Osteoblast (primary cell): ENCODE measurements around the gene RASGRP2. TPM values are rescaled to one million over a fixed set of nuclear protein-coding genes. Genes with fewer than 3 reads are reported as not detected.

Source experiments
- DNase-seq: peaks from one replicate; pipeline ENCODE4 v3.0.0; 2011; ENCODE audit warnings: low spot score, mixed read lengths; ENCODE audit not compliant: insufficient read length; ENCODE audit errors: missing footprints
- H2AFZ ChIP-seq: 2 replicates; pipeline ENCODE4 v1.6.0; 2011; ENCODE audit warnings: mild to moderate bottlenecking, low read length
- H3K27ac ChIP-seq: 2 replicates; pipeline ENCODE4 v1.5.1; 2011; ENCODE audit warnings: mild to moderate bottlenecking, low read depth, low read length, moderate library complexity
- H3K27me3 ChIP-seq: 2 replicates; pipeline ENCODE4 v1.6.0; 2012; ENCODE audit warnings: mild to moderate bottlenecking, control low read depth, inconsistent platforms, low read length, moderate library complexity; ENCODE audit not compliant: insufficient read depth
- H3K36me3 ChIP-seq: 2 replicates; pipeline ENCODE4 v1.5.1; 2011; ENCODE audit warnings: mild to moderate bottlenecking, low read length, control low read depth, moderate library complexity; ENCODE audit not compliant: insufficient read depth
- H3K4me1 ChIP-seq: 2 replicates; pipeline ENCODE4 v1.5.1; 2011; ENCODE audit warnings: mild to moderate bottlenecking, low read length, control low read depth, moderate library complexity; ENCODE audit not compliant: insufficient read depth
- H3K4me2 ChIP-seq: 2 replicates; pipeline ENCODE4 v1.6.0; 2011; ENCODE audit warnings: mild to moderate bottlenecking, low read length; ENCODE audit not compliant: insufficient read depth
- H3K4me3 ChIP-seq: fragments of 200-600 bp; sonication (generic); 3 replicates; pipeline ENCODE4 v1.5.1; 2012; ENCODE audit warnings: mild to moderate bottlenecking, low read length, inconsistent platforms; ENCODE audit not compliant: insufficient read depth
- H3K79me2 ChIP-seq: 2 replicates; pipeline ENCODE4 v1.6.0; 2012; ENCODE audit warnings: mild to moderate bottlenecking, low read length, control low read depth, inconsistent platforms; ENCODE audit not compliant: insufficient read depth
- H3K9me3 ChIP-seq: 2 replicates; pipeline ENCODE4 v1.5.1; 2011; ENCODE audit warnings: low read depth, low read length, control low read depth
- H4K20me1 ChIP-seq: 2 replicates; pipeline ENCODE4 v1.6.0; 2012; ENCODE audit warnings: mild to moderate bottlenecking, low read length, control low read depth; ENCODE audit not compliant: insufficient read depth
- total RNA-seq: library from RNA; depleted of rRNA; stranded (reverse); fragments of >200 nt; gene quantifications from 2 replicates; pipeline ENCODE4 v1.2.3, GENCODE V29; 2012
- TF ChIP-seq, protein P1 (sequence below): IDR thresholded peaks from 2 replicates; pipeline ENCODE4 v1.5.1; 2011; ENCODE audit warnings: mild to moderate bottlenecking, low read depth, low read length, moderate library complexity; ENCODE audit errors: extremely low read depth

Gene RASGRP2
- total RNA-seq, 1 donor: not detected

DNA sequence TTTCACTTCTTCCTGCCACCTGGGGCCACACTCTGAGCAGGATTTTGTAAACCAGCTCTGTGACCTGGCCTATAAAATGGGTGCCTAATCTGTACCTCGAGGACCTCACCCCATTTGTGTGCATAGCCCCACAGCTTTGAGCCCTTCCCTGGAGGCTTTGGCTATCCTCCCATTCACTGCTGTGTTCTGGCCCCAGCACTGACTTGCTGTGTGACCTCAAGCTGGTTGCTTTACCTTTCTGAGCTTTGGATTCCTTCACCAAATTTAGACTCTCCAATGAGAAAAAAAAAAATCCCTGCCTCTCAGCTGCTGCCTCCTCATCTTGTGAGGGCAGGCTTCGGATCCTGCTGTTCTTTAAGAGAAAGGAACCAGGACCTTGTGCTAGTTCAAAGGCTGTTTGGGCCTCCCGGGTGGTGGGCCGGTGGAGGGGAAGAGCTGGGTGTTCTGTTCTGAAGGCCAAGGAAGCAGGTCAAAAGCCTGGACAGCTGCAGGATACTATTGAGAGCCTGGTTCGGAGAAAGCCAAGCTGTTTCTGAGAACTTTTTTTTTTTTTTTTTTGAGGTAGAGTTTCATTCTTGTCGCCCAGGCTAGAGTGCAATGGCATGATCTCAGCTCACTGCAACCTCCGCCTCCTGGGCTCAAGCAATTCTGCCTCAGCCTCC, 16.9 kb upstream of the RASGRP2 start:
- Histone ChIP-seq H3K27ac (no peak overlapping the region), H3K27me3 (no peaks in the 10 kb centered on the region), H3K4me1 (peaks cover 23% of the 10 kb centered on the region), H3K4me3 (no peak overlapping the region), H3K9me3 (no peaks in the 10 kb centered on the region), H3K36me3 (peaks cover 31% of the 10 kb centered on the region), H3K4me2 (no peak overlapping the region), H2AFZ (no peak overlapping the region), H4K20me1 (peaks cover 29% of the 10 kb centered on the region), H3K79me2 (peaks cover 5% of the 10 kb centered on the region)
- TF ChIP-seq, protein P1, sequence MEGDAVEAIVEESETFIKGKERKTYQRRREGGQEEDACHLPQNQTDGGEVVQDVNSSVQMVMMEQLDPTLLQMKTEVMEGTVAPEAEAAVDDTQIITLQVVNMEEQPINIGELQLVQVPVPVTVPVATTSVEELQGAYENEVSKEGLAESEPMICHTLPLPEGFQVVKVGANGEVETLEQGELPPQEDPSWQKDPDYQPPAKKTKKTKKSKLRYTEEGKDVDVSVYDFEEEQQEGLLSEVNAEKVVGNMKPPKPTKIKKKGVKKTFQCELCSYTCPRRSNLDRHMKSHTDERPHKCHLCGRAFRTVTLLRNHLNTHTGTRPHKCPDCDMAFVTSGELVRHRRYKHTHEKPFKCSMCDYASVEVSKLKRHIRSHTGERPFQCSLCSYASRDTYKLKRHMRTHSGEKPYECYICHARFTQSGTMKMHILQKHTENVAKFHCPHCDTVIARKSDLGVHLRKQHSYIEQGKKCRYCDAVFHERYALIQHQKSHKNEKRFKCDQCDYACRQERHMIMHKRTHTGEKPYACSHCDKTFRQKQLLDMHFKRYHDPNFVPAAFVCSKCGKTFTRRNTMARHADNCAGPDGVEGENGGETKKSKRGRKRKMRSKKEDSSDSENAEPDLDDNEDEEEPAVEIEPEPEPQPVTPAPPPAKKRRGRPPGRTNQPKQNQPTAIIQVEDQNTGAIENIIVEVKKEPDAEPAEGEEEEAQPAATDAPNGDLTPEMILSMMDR: no peak
- DNase-seq: peak; percentile 73

DNA sequence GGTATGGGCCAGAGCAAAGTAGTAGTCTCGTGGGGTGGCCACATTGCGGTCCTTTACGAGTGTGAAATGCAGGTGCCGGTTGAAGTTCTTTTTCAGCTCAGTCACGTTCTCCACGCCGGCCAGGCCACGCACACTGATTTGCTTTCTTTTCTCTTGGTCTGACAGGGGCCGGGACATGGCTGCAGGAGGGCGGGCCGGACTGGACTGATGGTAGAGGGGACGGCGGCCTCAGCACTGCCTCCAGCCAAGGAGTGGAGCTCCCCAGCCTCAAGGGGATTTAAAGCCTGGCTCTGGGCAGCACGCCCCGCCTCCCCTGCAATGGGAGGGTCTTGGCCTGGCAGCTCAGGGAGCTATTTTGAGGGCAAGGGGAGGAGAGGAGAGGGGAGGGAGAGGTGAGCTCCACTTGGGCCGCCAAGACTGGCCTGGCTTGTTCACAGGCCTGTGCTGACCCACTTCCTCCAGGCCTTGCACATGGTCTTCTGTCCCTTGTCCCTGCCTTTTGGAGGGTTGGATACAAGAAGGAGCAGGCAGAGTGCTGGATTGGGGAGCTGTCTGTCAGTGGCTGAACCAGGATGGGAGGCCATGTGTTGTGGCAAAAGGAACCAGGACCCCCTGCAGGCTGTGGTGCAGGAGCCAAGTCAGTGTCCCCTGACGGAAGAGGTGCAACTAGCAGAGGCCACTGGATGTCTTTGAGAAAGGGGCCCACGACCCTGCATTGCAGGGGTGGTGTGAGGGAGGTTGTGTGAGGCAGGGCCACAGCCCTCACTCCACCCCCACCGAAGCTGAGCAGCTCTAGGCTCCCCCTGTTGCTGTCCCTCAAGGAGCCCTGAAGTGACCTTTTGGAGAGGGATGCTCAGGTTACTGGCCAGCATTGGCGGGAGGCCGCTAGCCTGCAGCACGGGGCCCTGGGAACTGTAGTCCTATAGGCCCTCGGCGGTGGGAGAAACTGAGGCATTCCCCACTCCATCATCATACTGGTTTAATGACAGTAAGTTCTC, 16.1 kb upstream of the RASGRP2 start, which contains the start of gene PYGM:
Gene PYGM (minus strand): TSS at position 253 of the 998 bp plus-strand sequence. CDS start 76 bp downstream, at position 177.
- H3K79me2 ChIP-seq: peaks cover 3% of the 10 kb centered on the region
- DNase-seq: peak; percentile 94
- H2AFZ ChIP-seq: peak within 1 kb of the TSS; percentile 29
- H3K4me2 ChIP-seq: peak within 1 kb of the TSS; percentile 44
- no peak within 1 kb of the TSS for H3K4me3 ChIP-seq
- peaks cover 24% of the 10 kb centered on the region for H4K20me1 ChIP-seq
- no peaks in the 10 kb centered on the region for H3K9me3 ChIP-seq
- peaks cover 25% of the 10 kb centered on the region for H3K36me3 ChIP-seq
- H3K27me3 ChIP-seq: no peaks in the 10 kb centered on the region
- TF ChIP-seq, protein P1: no peak
- H3K4me1 ChIP-seq: peaks cover 23% of the 10 kb centered on the region
- H3K27ac ChIP-seq: no peak within 1 kb of the TSS

DNA sequence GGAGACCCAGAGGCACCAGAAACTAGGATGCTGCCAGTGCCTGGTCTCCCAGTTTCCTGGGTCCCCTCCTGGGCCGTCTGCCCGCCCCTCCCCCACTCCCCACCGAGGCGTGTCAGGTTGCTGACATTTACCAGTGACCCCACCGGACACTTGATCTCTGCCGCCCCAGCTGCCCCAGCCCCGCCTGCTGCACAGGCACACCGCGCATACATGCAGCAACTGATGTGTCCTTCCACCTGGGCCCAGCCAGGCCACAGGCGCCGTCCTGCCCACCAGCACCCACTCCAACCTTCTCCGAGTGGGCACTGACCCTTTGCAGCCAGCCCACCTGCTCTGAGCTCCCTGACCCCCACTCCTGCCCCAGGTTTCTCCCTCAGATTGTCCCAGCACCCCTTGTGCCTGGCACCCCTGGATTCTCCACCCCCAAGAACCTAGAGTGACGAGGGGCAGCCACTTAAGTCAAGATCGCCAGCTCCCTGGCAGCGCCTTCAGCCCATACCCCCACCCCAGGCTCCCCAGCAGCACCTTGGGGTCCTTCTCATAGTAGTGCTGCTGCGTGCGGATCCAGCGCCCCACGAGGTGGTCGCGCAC, 15.3 kb upstream of the RASGRP2 start:
- Histone ChIP-seq H4K20me1 (peaks cover 17% of the 10 kb centered on the region), H3K79me2 (no peaks in the 10 kb centered on the region), H3K36me3 (peaks cover 17% of the 10 kb centered on the region), H3K9me3 (no peaks in the 10 kb centered on the region), H3K4me1 (peaks cover 23% of the 10 kb centered on the region), H2AFZ (peak overlapping the region; percentile 29), H3K27me3 (no peaks in the 10 kb centered on the region), H3K4me2 (peak overlapping the region; percentile 44), H3K27ac (no peak overlapping the region), H3K4me3 (no peak overlapping the region)
- peak; percentile 57 for DNase-seq
- TF ChIP-seq, protein P1: no peak
